Epithelial cell of prostate (primary cell): Measurements from ENCODE around the gene CFAP221.
"Not testable (repeated sequence)": the region's sequence is repeated elsewhere in the genome, so short reads cannot be mapped to it uniquely, and the experiment has no call there.

Experiments
- DNase-seq: peaks from one replicate; pipeline ENCODE4 v3.0.0-alpha.2; 2011; ENCODE audit warnings: low read depth, low spot score
- H3K27ac ChIP-seq: fragments of 450-650 bp; 2 replicates; pipeline ENCODE4 v1.5.1; 2017; ENCODE audit warnings: mild to moderate bottlenecking

The CFAP221 gene

GRCh38 chr2:119580550-119581072 is 36.4 kb downstream of the CFAP221 start:
- no peak for DNase-seq
- no peak overlapping the region for H3K27ac ChIP-seq

- H3K27ac ChIP-seq: no peak overlapping the region
- DNase-seq: no peak
Observed at GRCh38 chr2:119583291-119583690, 39.0 kb downstream of the CFAP221 start.

DNA sequence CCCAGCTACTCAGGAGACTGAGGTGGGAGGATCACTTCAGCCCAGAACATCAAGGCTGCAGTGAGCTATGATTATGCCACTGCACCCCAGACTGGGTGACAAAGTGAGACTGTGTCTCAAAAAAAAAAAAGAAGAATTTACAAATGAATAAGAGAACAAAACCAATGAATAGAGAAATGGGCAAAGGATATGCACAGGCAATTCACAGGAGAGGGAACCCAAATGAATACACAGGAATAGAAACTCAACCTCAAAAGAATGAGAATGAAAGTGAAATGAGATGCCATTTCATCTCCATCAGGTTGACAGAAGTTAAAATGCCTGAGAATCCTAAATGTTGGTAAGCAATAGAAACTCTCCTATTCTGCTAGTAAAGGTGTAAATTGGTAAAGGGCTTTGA is 40.2 kb downstream of the CFAP221 start:
- DNase-seq: no peak
- H3K27ac ChIP-seq: no peak overlapping the region

GRCh38 chr2:119586085-119586484 is 41.8 kb downstream of the CFAP221 start:
- DNase-seq: no peak
- no peak overlapping the region for H3K27ac ChIP-seq

DNA sequence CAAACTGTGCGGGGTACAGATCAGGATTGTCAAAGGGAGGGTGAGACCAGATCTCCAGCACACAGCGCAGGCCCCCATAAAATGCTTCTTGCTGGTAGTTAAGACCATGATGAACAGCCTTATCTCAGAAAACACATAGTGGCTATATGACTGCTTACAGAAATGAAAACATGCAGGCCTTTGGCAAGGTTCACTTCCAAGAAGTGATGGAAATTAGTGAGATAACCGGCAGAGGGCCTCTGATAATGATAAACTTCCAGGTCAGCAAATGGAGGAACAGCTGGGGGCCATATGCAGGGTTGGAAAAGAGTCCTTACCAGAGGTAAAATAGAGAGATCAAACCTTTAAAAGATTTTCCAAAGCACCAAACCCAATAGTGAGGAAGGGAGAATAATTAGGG is 46.6 kb downstream of the CFAP221 start:
- no peak for DNase-seq
- H3K27ac ChIP-seq: no peak overlapping the region

DNA sequence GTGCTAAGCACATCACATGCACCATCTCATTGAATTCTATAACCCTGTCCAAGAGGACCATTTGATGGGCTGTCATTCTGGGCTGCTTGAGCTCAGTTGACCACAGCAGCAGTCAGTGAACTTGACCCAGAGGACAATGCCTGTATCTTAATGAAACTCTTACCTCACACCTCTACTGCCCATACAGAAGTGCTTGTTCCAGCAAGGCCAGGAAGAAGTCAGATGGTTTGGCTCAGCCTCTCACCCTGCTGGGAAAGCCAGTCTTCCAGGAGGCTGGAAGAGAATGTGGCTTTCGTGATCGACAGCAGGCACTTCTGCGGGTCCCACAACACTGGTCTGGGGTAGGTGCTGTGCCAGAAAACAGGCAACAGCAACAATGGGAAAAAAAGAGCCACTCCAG is 47.3 kb downstream of the CFAP221 start:
- no peak overlapping the region for H3K27ac ChIP-seq
- DNase-seq: no peak

DNA sequence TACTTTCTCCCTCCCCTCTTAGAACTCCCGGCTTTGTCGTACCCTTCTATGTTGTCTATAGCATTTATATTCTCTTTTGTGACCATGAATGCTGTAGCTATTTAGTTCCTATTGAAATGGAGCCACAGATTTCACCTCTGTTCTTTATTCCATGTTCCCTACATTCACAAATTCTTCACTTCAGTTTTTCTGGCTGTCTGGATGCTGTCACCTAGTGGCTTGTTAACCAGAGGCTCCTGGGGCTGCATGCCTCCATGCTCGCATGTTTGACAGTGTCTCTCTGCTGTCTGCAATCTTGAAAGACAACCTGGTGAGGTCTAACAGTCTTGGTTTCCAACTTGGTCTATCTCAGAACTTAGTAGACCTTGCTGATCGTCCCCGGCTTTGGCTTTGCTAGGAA is 48.2 kb downstream of the CFAP221 start:
- H3K27ac ChIP-seq: no peak overlapping the region
- DNase-seq: no peak

DNA sequence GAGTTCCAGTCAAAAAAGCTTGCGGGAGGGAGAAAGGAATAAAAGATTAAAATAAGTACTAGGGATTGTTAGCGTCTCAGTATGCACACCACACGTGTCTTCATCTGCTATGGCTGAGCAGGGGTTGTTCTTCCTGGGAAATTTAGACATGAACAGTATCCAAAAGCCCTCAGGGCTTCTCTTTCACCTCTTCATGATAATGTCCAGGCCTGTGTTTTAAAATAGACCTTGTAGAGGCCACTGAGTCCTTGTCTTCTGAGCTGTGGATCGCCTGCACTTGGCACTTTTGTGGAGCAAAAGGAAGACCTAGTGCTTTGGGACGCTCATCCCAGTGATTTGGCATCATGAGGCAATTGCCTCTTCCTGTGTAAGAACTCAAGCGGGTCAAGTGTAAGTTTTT is 52.4 kb downstream of the CFAP221 start:
- H3K27ac ChIP-seq: no peak overlapping the region
- DNase-seq: no peak

DNA sequence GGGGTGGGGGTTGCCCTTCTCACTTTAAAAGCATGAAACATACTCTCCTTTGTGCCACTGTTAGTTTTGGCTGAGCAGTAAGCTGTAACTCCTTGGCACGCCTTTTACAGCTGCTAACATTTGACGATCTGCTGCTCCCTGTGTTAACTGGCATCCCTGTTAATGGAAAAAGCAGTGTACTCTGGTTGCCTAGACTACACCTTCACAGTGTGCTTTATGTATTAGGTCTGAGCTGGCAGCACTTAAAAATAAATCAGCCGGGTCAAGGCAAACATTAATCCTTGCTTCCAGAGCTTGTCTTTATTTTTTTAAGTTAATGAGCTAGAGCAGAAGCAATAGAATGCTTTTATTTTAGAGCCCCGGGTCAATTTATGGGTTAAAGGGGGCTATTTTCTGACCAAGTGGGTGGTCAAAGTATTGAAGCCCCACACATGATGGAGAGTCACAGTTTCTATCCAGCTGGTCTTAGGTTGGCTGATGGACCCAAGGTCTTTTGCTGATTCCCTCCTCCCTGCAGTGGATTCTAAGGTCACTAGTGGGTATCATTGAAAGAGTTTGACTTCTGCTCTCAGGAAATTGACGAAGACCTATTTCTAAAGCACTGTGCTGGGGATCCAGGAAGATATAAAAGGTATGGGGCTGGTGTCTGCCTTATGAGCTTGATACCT is 54.5 kb downstream of the CFAP221 start:
- no peak overlapping the region for H3K27ac ChIP-seq
- DNase-seq: no peak

DNA sequence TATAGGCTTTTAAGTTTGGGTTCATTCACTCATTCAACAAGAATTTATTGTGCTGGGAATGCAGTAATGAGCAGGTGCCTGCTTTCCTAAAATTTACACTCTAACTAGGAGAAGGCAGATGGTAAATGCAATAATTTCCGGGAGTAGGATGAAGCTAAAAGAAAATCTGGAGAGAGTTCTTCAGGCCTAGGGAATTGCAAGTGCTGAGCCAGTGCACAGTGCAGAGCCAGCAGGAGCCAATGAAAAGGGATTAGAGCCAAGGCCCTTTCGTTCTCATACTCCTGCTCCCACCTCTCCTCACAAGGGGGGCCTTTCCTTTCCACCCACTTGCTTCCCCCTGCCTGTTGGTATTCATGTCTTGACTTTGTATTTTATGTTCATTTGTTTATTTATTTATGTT is 55.1 kb downstream of the CFAP221 start:
- no peak overlapping the region for H3K27ac ChIP-seq
- no peak for DNase-seq

DNA sequence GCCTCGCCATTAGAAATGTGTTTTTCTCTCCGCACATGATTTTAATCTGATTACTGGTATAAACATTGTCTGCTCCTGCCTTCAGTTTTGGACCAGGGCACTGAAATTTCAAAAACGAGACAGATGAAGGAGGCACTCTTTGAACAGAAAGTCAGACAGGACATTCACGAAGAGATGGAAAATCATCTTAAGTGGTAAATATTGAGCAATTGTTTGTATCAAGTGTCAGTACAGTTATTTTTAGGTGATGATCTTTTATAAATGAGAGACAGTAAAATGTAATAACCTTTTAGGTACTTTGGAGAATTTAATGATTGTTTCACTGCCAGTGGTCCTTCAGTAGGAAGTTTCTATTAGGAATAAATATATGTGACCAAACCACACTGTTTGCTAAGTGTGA is 60.8 kb downstream of the CFAP221 start:
- H3K27ac ChIP-seq: no peak overlapping the region
- no peak for DNase-seq

GRCh38 chr2:119606674-119607073 is 62.4 kb downstream of the CFAP221 start:
- no peak for DNase-seq
- no peak overlapping the region for H3K27ac ChIP-seq

GRCh38 chr2:119608553-119608952 is 64.3 kb downstream of the CFAP221 start:
- no peak for DNase-seq
- H3K27ac ChIP-seq: no peak overlapping the region

- no peak for DNase-seq
- no peak overlapping the region for H3K27ac ChIP-seq
Observed at GRCh38 chr2:119609337-119609736, 65.1 kb downstream of the CFAP221 start.

GRCh38 chr2:119614140-119614539 is 69.9 kb downstream of the CFAP221 start:
- H3K27ac ChIP-seq, DNase-seq: not testable (repeated sequence)

- no peak overlapping the region for H3K27ac ChIP-seq
- no peak for DNase-seq
Observed at GRCh38 chr2:119616421-119616820, 72.2 kb downstream of the CFAP221 start.

GRCh38 chr2:119617455-119617854 is 73.2 kb downstream of the CFAP221 start:
- no peak overlapping the region for H3K27ac ChIP-seq
- no peak for DNase-seq

DNA sequence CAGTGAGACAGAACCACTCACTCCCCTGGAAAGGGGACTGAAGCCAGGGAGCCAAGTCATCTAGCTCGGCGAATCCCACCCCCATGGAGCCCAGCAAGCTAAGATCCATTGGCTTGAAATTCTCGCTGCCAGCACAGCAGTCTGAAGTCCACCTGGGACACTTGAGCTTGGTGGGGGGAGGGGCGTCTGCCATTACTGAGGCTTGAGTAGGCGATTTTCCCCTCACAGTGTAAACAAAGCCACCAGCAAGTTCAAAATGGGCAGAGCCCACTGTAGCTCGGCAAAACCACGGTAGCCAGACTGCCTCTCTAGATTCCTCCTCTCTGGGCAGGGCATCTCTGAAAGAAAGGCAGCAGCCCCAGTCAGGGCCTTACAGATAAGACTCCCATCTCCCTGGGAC is 74.5 kb downstream of the CFAP221 start:
- DNase-seq, H3K27ac ChIP-seq: not testable (repeated sequence)

DNA sequence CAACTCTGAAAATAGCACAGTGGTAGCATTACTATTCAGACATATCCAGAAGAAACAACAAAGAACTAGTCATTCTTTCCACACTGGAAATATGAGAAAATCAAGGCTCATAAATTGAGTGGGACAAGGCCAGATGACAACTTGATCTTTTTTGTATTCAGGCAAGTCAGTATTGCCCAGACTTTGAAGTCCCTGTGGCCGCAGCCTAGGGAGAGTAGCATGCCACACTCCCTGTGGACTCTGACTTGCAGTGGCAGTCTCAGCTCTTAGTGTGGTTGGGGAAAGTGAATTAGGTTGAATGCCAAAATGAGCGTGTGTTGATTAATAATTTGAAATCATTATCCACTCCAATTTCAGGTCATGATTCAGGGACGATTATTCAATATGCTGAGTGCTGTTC is 81.0 kb downstream of the CFAP221 start:
- no peak overlapping the region for H3K27ac ChIP-seq
- no peak for DNase-seq

- H3K27ac ChIP-seq: no peak overlapping the region
- no peak for DNase-seq
Observed at GRCh38 chr2:119629323-119629825, 85.1 kb downstream of the CFAP221 start.

GRCh38 chr2:119630121-119630520 is 85.9 kb downstream of the CFAP221 start:
- no peak for DNase-seq

GRCh38 chr2:119637371-119637770 is 93.1 kb downstream of the CFAP221 start:
- H3K27ac ChIP-seq: no peak overlapping the region
- DNase-seq: no peak

More at GRCh38 chr2:119630121-119630520, 85.9 kb downstream of the CFAP221 start:
- H3K27ac ChIP-seq: no peak overlapping the region
